GM10266 (cell line): Measurements from ENCODE around the gene DOK6.
"Not testable (repeated sequence)": the region's sequence is repeated elsewhere in the genome, so short reads cannot be mapped to it uniquely, and the experiment has no call there.

ENCODE experiments used
- DNase-seq: peaks from one replicate; pipeline ENCODE4 v3.0.0; 2012; ENCODE audit errors: extremely low spot score
- CTCF ChIP-seq: IDR thresholded peaks from 2 replicates; pipeline ENCODE4 v1.5.1; 2012; ENCODE audit warnings: mild to moderate bottlenecking, low read depth; ENCODE audit not compliant: control insufficient read depth, insufficient read depth; ENCODE audit errors: missing control alignments

The DOK6 gene

GRCh38 chr18:69648486-69648885 lies 247.8 kb downstream of the DOK6 start:
- no peak for DNase-seq
- TF ChIP-seq CTCF = no peak

DNA sequence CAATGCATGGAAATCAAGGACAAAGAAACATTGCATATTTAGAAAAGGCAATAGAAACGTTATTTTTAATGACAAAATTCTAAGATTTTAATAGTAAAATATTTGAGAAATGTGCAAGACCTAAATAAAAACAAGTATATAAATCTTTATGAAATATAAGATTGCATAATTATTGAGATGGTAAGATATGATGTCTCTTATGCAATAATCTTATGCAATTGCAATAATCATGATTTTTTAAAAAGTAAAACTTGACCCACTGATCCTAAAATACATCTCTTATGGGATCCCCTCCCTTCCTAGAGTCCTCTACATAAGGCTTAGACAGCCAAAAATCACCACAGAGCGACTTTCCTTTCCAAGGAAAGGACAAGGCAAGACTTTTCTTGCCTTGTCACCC lies 249.0 kb downstream of the DOK6 start:
- no peak for DNase-seq
- no peak for TF ChIP-seq CTCF

DNA sequence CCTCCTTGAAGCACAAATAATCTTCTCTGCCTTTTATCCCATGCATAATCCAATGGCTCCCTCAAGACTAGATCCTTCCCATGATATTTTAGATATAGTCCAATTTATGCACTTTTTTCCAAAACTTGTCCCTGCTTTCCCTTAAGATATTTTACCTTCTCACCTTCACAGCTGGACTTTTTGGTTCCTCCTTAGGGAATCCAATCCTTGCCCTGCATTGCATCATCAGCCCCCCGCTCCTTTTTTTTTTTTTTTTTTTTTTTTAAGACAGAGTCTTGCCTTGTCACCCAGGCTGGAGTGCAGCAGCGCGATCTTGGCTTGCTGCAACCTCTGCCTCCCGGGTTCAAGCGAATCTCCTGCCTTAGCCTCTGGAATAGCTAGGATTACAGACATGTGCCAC lies 250.6 kb downstream of the DOK6 start:
- TF ChIP-seq CTCF = no peak
- DNase-seq = no peak

- TF ChIP-seq CTCF = no peak
- DNase-seq = no peak
These were observed 255.1 kb downstream of the DOK6 start for GRCh38 chr18:69655816-69656215.

DNA sequence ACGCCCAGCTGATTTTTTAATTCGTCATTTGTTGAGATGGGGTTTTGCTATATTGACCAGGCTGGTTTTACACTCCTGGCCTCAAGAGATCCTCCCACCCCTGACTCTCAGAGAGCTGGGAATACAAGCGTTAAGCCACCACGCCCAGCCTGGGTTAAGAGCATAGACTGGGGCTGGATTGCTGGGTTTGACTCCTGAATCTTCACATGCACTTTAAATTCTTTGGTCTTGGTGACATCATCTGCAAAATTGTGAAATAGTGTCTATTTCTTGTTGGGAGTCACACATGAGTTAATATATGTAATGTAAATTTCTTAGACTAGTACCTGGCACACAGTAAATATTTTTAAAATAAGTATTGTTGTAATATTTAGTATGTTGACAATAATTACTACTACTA lies 257.4 kb downstream of the DOK6 start:
- TF ChIP-seq CTCF = no peak
- no peak for DNase-seq

DNA sequence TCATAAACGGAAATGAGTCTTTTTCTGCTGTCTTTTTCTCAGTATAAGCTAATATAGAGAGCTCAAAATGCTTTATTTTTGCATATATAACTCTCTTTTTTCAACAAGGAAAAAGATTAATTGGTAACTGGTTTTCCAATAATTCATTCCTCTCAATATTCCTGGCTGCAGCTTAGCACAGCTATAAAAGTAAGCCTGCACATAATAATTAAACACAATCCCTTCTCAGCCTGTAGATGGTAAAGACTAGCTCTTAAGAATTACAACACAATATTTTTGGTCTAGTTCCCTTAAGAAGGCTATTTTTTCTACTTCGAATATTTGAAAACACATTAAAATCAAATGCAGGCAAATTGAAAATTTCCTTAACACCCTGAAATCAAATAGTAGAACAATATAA lies 258.0 kb downstream of the DOK6 start:
- DNase-seq = no peak
- no peak for TF ChIP-seq CTCF

DNA sequence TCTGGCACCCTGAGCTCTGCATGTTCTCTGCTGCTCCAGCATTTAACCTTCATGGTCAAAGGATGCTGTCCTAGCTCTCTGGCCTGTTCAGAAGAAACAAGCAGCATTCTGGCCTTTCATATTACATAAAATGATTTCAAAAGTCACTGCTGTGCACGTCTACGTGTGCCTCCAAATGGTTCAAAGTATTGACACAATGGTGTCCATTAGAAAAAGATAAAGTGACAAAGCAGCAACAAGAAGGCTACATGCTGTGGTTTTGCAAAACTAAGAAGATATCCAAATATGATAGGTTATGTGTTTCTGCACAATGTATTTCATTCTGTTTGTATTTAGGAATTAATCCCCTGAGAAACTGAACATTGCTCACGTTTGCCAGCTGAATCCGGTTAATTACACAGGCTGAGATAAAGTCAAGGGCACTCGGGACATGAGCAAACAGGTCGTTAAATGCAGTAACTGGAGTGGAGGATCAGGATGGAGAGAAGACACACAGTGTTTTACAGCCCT lies 258.5 kb downstream of the DOK6 start:
- TF ChIP-seq CTCF = no peak
- no peak for DNase-seq

DNA sequence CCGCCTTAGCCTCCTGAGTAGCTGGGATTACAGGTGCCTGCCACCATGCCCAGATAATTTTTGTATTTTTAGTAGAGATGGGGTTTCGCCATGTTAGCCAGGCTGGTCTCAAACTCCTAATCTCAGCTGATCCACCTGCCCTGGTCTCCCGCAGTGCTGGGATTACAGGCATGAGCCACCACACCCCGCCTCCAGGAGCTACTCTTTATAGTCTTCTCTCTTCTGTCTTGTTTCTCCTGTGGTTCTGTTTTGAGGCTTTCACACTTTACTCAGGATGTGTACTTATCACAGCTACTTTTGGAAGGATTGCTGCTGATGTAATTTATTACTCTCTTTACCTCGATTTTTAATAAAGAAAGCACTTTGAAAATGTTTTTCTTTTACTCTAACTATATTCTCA lies 261.4 kb downstream of the DOK6 start:
- DNase-seq = not testable (repeated sequence)
